ENCODE data around the gene AOC2. TPM values are rescaled to one million over a fixed set of nuclear protein-coding genes. Genes with fewer than 3 reads are reported as not detected.

The AOC2 gene
- total RNA-seq, 6 experiments from 2014 or later: 0.20 to 0.78 (median 0.41) TPM

- no peak for DNase-seq
- H3K4me1 Mint-ChIP-seq (ENCODE audit: low read depth): peaks cover 14% of the 10 kb centered on the region
- H3K27me3 Mint-ChIP-seq (ENCODE audit: insufficient read depth): no peaks in the 10 kb centered on the region; the same call in 1 of the 2 replicates
- peaks cover 21% of the 10 kb centered on the region for H3K36me3 Mint-ChIP-seq (ENCODE audit: low read depth)
- no peak overlapping the region for H3K27ac Mint-ChIP-seq
- no peak overlapping the region for H3K4me3 Mint-ChIP-seq
- TF ChIP-seq CTCF (IDR thresholded peaks at IDR 0.05): no peak
- no peaks in the 10 kb centered on the region for H3K9me3 Mint-ChIP-seq
These were observed 1.2 kb downstream of the AOC2 start for GRCh38 chr17:42845556-42845917.

- no peaks in the 10 kb centered on the region; the same call in 1 of the 2 replicates for H3K27me3 Mint-ChIP-seq (ENCODE audit: insufficient read depth)
- DNase-seq: no peak
- H3K9me3 Mint-ChIP-seq: no peaks in the 10 kb centered on the region
- H3K4me3 Mint-ChIP-seq: no peak overlapping the region
- peaks cover 21% of the 10 kb centered on the region for H3K36me3 Mint-ChIP-seq (ENCODE audit: low read depth)
- peaks cover 14% of the 10 kb centered on the region for H3K4me1 Mint-ChIP-seq (ENCODE audit: low read depth)
- TF ChIP-seq CTCF (IDR thresholded peaks at IDR 0.05): no peak
- 0 out of 2 replicates have a peak overlapping the region, but pooled peaks have one; percentile 0 for H3K27ac Mint-ChIP-seq
These were observed 1.7 kb downstream of the AOC2 start for GRCh38 chr17:42845918-42846593.

GRCh38 chr17:42846594-42847280, 2.4 kb downstream of the AOC2 start:
- Mint-ChIP-seq H3K4me1 (ENCODE audit: low read depth) (peaks cover 14% of the 10 kb centered on the region), H3K9me3 (no peaks in the 10 kb centered on the region), H3K36me3 (ENCODE audit: low read depth) (peaks cover 21% of the 10 kb centered on the region), H3K27me3 (ENCODE audit: insufficient read depth) (no peaks in the 10 kb centered on the region; the same call in 1 of the 2 replicates), H3K4me3 (no peak overlapping the region), H3K27ac (0 out of 2 replicates have a peak overlapping the region, but pooled peaks have one; percentile 0)
- TF ChIP-seq CTCF (IDR thresholded peaks at IDR 0.05): no peak
- DNase-seq: peak; percentile 23

- peaks cover 10% of the 10 kb centered on the region for H3K36me3 Mint-ChIP-seq (ENCODE audit: low read depth)
- no peaks in the 10 kb centered on the region for H3K9me3 Mint-ChIP-seq
- H3K27ac Mint-ChIP-seq: no peak overlapping the region
- no peak for TF ChIP-seq CTCF (IDR thresholded peaks at IDR 0.05)
- DNase-seq: no peak
- H3K4me1 Mint-ChIP-seq (ENCODE audit: low read depth): peaks cover 14% of the 10 kb centered on the region
- no peaks in the 10 kb centered on the region; the same call in 1 of the 2 replicates for H3K27me3 Mint-ChIP-seq (ENCODE audit: insufficient read depth)
- H3K4me3 Mint-ChIP-seq: no peak overlapping the region
These were observed 3.7 kb downstream of the AOC2 start for GRCh38 chr17:42848093-42848492.

- no peak for DNase-seq
- peaks cover 14% of the 10 kb centered on the region for H3K4me1 Mint-ChIP-seq (ENCODE audit: low read depth)
- no peaks in the 10 kb centered on the region for H3K9me3 Mint-ChIP-seq
- no peak overlapping the region for H3K4me3 Mint-ChIP-seq
- H3K36me3 Mint-ChIP-seq (ENCODE audit: low read depth): peaks cover 4% of the 10 kb centered on the region; the same call in 1 of the 2 replicates
- TF ChIP-seq CTCF (IDR thresholded peaks at IDR 0.05): no peak
- peaks cover 6% of the 10 kb centered on the region for H3K27me3 Mint-ChIP-seq (ENCODE audit: insufficient read depth)
- H3K27ac Mint-ChIP-seq: no peak overlapping the region
These were observed 4.7 kb downstream of the AOC2 start for GRCh38 chr17:42849031-42849430.
